B cell (primary cell): Measurements from ENCODE around the gene KMT2C.

Source experiments
- CTCF ChIP-seq: fragments of 200-600 bp; IDR thresholded peaks from one replicate; pipeline ENCODE4 v1.8.0; 2022; ENCODE audit warnings: antibody characterized with exemption, mild to moderate bottlenecking
- EZH2 ChIP-seq: IDR thresholded peaks from 2 replicates; pipeline ENCODE4 v1.6.1; 2012; ENCODE audit warnings: borderline replicate concordance, low read depth, mild to moderate bottlenecking, moderate library complexity, low read length; ENCODE audit not compliant: insufficient read depth, poor library complexity, severe bottlenecking

- TF ChIP-seq EZH2: no peak
- no peak for TF ChIP-seq CTCF
Measured at GRCh38 chr7:152382244-152382643, 53.6 kb downstream of the KMT2C start.
